HG03139 (cell line): Measurements from ENCODE around the gene KRT81.
"Not testable (repeated sequence)": the region's sequence is repeated elsewhere in the genome, so short reads cannot be mapped to it uniquely, and the experiment has no call there.

Experiments
- ATAC-seq: cut with Tn5 transposase; IDR thresholded peaks from one replicate; pipeline ENCODE4 v1.9.1; 2021; ENCODE audit not compliant: unreplicated experiment

The KRT81 gene

DNA sequence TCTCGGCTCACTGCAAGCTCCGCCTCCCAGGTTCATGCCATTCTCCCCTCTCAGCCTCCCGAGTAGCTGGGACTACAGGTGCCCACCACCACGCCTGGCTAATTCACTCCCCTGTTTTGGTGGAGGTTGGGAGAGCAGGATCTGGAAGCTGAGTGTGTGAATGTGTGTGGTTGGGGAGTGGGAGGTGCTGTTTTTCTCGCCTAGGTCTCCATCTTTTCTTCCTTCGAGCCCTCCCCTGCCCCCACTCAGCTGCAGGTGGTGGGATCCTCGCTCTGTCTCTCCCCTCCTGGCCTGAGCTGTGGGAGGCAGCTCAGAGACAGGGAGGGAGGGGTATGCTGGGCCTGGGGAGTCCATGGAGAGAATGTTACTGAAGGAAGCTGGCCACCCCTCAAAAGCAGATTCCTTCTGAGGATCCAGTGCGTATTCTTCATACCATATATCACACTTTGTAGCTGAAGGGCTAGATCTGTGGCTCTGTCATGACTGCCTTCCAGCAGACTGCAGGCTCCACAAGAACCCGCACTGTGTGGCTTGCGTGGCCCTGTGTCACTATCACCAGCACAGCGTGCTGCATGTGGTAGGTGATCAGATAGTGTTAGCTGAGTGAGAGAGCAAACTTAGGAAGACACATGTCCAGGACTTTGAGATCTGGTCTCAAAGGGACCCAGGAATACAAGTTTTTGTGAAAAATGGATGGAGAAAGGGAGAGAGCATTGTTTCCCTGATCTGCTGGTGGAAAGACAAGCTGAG, 27.1 kb upstream of the KRT81 start:
- ATAC-seq = no peak

DNA sequence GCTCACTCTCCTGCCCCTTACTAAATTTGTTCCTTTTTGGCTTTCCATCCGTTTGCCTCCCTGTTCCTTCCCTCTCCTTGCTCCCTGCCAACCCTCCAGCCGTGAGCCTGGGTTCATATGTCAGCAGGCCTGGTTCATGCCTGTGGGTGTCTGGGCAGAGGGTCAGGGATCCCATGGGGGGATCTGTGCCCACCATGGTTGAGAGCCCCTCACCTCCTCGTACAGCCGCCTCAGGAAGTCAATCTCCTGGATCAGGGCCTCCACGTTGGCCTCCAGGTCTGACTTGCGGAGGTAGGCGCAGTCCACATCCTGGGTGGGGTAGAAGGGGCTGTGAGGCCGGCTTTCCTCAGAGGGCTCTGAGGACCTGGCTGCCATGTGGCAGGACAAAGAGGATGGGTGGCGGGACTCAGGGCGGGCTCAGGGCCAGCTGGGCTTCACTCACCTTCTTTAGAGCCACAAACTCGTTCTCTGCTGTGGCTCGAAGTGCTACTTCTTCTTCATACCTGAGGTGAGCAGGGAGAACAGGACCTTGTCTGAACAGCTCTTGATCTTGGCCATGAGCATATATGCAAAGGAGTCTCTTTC, 26.2 kb upstream of the KRT81 start:
- ATAC-seq = no peak

DNA sequence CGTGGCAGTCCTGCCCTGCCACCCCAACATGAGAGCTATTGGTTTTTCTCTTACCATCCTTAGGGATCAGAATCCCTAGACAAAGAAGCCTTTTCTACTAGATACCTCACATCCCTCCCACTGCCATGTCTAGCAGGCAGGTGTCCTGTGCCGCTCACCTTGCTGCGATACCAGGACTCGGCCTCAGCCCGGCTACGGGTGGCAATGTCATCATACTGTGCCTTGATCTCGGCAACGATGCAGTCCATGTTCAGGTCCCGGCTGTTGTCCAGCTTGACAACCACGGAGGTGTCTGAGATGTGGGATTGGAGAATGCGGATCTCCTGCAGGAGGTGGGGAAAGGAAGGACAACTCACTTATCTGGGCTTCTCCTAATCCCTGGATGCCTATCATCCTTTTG, 25.4 kb upstream of the KRT81 start:
- ATAC-seq = no peak

DNA sequence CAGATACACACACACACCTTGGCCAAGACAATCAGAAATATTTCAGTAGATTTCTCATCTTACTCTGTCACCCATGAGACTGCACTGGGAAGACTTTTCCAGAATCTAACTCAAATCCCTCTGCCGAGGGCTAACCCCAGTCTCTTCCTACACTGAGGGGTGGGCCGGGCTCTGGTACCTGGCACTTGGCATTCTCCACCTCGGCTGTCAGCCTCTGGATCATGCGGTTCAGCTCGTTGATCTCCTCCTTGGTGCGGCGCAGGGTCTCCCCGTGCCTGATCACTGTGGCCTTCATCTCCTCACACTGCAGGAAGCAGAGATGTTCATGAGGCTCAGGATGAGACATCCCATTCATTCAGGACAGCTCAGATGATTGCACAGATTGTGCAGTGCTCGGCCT, 25.0 kb upstream of the KRT81 start:
- ATAC-seq = no peak

DNA sequence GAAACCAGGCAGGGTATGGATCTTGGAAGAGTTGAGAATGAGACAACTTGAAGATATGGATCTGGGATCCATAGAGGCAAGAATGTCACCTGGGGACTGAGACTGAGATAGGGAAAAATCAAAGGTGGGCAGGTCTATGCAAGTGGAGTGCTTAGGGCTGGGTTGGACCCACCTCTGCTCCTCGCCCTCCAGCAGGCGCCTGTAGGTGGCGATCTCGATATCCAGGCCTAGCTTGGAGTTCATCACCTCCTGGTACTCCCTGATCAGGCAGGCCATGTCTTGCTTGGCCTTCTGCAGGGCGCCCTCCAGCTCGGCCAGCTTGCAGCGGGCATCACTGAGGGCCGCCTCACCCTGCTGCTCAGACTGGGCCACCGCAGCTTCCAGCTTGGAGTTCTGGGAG, 24.4 kb upstream of the KRT81 start:
- ATAC-seq = not testable (repeated sequence)

DNA sequence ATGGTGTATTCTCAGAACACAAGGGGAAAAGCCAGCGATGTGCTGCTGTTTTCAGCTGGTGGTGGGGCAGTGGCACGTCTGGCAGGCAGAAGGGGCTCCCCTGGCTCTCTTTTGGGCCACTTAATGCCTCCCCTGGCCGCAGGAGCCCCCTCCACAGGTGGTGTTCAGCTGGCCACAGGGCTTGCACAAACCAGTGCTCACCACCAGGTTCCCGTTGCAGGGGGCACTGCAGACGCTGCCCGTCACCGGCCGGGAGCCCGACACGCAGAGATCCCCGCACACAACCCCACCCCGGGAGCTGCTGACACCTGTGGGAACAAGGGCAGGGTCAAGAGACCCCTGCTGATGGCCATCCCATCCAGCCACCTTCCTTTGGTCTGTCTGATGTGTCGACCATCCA, 23.2 kb upstream of the KRT81 start:
- ATAC-seq = no peak

DNA sequence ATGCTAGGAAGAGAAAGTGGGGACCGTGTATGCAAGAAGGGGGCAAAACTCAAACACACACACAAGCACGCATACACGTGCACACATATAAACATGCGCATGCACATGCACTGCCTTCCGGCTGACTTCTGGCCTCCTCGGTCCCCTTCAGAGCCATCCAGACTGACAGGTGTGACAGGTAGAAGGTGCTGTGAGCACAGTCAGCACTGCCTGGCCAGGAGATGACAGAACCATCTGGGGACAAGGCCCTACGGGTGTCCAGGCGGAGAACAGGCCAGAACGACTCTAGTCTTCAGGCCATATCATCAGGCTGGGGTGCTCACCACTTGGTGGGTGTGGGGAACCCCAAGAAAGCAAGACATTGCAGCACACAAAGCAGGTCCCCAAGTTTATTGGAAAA, 22.6 kb upstream of the KRT81 start:
- no peak for ATAC-seq

DNA sequence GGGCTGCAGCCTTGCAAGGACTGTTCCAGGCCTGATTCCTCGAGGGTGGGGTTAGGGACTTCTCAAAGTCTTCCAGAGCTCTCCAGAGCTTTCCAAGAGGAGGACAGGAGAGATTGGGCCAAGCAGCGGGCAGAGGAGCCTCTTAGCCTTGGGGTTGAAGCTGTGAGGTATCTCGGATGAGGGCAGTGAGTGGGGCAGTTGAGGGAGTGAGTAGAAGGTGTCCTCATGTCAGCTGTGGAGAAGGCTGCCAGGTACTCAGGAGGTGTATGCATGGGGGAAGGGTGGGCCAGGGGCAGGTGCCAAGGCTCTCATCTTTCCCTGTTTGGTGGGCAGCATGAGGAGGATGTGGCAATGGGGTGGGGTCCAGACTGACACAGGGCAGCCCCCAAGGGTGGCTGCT, 22.1 kb upstream of the KRT81 start:
- ATAC-seq = no peak

DNA sequence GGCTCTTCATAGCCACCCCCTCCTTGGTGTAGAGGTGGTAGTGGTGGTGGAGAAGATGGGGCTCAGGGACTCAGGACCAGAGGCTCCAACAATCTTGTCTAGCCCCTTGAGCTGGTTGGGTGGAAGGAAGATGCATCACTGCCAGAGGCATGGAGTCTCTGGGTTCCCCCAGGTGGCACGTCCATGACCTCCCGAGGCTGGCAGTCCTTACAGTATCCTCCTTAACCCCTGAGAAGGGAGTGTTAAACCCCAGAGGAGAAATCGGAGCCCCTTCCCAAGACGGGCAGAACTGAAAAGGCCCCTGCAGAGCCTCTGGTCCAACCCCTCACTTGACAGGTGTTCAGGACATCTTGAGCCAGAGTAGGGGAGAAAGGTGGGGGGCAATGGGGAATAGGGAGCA, 20.8 kb upstream of the KRT81 start:
- no peak for ATAC-seq

DNA sequence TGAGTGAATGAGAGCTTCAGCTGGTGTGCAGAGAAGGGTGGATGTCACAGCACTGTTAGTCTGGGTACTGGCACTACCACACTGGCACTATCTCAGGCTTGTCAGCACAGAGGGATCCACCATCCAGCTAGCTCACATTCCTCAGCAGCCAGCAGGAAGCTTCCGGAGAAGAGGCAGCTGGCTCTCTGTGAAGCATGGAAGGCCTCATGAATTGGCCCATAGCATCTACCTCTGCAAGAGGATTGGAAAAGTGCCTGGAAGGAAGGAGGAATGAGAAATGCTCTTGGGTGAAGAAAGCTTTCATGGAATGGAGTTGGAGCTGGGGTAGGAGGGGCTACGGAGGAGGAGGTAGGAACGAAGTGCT, 19.9 kb upstream of the KRT81 start:
- no peak for ATAC-seq

DNA sequence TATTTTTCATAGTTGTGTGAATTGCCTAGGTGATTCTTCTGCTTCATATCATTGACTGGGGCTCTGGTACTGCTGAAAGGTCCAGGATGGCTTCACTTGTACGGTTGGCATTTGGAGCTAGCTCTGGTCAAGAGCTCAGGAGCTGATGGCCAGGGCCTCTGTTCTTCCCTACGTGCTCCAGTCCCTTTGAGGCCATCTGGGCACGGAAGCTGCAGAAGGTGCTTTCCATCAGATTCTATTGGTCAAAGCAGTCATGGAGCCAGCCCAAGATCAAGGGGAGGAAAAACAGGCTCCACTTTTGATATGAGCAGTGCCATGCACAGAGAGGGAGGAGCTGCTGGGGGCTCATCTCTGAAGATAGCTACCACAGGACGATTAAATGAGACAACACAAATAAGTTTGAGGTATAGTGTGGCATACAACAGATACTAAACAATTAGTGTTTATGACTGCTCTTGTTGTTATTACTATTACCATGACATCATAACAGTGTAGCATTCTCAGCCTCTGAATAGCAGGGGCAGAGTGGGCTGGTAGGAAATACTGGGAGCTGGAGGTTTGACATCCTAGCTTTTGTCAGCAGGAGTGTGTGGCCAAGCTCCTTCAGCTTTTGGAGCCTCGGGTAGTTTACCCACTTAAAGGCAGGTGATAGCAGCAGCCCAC, 19.4 kb upstream of the KRT81 start:
- no peak for ATAC-seq

DNA sequence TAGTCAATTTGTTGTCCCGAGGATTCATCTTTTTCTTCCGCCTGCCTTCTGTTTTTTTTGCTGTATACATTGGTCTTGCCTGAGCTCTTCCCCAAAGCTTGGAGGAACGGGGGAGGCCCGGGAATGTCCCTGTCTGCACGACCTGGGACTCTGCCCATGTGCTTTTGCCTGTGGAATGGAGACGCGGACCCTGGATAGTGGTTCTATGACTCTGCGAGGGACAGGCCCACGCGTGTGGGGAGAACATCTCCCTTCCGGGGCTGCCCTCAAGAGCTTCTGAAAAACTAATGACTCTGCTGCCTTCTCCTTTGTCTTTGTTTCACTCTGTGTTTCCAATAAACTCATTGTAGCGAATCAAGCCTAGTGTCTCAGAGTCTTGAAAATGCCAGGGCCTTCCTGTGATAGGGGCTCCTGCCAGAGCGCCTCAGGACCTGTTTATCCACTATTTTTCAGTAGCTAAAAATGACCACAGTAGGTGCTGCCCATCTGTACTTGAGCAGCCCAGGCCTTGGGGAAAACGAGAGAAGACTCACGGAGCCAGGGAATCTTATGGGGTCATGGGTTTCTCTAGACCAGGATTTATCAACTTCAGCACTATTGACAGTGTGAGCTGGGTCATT, 17.6 kb upstream of the KRT81 start:
- ATAC-seq = no peak

DNA sequence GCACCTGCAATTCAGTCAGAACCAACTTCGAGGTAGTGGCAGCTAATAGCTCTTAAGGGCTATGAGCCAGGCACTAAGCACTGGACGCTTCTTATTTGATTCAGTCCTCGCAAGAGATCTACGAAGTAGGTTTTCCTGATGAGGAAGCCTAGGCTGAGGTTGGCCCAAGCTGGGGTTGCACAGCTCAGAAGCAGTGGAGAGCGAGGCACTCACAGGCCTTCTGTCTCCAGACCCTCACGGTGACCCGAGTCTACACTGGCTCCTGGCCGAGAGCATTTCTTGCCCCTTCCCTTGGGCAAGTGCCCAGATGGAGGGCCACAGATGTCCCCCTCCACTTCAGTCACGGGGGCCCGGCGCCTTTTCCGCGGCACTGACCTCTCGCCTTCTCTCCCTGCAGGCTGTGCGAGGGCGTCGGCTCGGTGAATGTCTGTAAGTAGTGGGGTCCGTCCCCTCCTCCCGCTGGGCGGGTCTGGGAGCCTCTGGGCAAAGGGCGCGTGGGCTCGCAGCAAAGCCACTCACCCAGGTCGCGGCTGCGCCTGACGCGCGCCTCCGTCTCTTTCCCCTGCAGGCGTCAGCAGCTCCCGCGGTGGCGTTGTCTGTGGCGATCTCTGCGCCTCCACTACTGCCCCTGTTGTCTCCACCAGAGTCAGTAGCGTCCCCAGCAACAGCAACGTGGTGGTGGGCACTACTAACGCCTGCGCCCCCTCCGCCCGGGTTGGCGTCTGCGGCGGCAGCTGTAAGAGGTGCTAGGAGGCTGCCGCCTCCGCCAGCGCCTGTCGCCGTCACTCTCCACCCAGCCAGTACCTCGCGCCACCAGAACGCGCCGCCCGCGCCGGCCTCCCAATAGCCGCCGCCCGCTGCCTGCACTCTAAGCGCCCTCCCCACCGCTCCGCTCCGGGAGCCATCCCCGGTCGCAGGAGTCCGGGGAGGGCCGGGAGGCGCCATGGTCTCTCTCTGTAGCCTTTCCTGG, 16.8 kb upstream of the KRT81 start:
- no peak for ATAC-seq

DNA sequence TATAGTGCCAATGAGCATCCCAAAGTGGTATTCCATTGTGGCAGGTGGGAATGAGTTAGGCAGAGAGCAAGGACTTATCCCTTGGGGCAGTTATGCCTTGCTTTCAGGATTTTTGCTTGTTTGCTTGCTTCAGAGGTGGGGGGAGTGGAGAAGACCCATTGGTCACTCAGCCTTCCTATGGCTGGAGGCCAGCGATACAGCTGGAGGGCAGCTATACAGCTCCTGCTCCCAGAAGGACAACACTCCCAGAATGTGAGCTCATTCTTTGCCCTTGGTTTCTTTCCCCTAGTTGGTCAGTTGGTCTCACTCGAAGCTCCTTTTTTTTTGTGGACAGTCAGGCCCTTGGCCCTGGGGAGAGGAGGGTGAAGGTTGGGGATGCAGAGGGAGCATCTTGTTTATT, 15.4 kb upstream of the KRT81 start:
- ATAC-seq = no peak

DNA sequence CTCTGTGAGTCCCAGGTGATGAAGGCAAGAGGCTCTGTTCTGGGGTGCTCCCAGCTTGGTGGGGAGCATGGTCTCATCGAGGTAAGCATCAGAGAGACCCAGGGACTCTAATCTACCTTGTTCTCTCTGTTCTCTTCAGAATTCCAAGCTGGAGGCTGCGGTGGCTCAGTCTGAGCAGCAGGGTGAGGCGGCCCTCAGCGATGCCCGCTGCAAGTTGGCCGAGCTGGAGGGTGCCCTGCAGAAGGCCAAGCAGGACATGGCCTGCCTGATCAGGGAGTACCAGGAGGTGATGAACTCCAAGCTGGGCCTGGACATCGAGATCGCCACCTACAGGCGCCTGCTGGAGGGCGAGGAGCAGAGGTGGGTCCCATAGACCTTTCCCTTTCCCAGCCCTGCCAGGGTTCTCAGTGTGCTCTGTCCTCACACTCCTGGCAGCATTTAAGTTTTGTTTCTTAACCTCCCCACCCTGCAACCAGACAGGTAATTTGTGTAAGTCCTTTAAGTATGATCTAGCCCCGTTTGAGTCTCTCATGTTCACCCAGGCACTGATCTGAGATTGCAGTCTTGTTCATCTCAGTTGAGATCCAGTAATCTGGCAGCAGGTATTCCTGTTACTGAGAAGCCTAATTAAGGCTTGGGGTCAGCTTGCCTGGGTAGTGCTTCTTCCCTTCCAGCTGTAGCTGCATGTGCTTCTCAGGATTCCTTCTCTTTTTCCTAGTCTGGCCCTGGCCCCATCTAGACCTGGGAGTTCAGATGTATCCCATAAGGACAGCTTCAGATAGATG, 14.8 kb upstream of the KRT81 start:
- no peak for ATAC-seq

DNA sequence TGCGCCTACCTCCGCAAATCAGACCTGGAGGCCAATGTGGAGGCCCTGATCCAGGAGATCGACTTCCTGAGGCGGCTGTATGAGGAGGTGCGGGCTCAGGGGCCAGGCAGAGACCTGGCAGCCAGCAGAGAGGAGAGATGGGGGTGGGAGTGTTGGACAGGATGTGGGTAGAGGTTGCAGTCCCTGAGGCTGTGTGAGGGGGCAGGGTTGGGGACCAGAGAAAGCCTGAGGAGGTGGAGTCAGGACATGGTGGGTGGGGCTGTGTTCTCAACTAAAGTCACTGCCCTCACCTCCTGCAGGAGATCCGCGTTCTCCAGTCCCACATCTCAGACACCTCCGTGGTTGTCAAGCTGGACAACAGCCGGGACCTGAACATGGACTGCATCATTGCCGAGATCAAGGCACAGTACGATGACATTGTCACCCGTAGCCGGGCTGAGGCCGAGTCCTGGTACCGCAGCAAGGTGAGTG, 13.6 kb upstream of the KRT81 start:
- ATAC-seq = peak; percentile 83

DNA sequence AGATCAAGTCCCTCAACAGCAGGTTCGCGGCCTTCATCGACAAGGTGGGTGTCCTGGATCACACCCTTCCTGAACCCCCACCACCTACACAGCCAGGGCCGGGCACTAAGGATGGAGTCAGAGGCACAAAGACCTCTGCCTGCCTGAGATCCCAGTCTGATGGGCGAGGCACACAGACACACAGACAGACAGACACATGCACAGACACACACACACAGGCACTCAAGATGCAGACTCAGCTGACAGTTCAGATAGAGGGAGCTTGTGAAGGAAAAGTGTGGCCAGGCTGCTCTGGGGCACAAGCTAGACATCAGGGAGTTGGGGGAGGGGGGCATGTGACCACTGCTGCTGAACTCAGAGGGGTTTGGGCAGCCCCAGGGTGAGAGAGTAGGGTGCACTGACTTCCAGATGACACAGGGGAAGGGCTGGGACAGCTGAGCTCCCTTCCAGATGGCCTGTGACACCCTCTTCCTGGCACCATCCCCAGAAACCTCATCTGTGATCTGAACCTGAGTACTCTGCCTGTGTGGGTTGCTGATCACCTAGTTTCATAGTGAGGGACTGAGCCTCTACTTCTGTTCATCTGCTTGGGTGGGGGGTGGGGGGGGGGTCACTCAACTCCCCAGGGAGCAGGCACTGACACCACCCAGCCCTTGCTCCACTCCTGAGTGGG, 11.0 kb upstream of the KRT81 start:
- ATAC-seq = not testable (repeated sequence)

DNA sequence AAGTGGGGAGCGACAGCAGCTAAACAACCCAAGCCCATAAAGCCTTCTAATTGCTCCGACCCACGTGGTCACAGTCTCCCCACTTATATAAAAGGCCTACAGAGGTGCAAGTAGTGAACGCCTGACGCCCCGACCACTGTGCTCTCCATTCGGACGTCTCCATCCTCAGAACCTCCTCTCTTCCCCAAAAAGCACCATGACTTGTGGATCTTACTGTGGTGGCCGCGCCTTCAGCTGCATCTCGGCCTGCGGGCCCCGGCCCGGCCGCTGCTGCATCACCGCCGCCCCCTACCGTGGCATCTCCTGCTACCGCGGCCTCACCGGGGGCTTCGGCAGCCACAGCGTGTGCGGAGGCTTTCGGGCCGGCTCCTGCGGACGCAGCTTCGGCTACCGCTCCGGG, 10.4 kb upstream of the KRT81 start:
- ATAC-seq = not testable (repeated sequence)
